Spleen (tissue), 11 donors: ENCODE data around the gene KIN. TPM values are rescaled to one million over a fixed set of nuclear protein-coding genes. Genes with fewer than 3 reads are reported as not detected.

Experiments
- DNase-seq: peaks from one replicate; pipeline ENCODE4 v3.0.0-alpha.2; 2020
- H3K27ac ChIP-seq, 8 donors: fragments of 200-600 bp; sonication (generic) in 7 of 8; 1 replicate in 4 of 8; 2 replicates in 4 of 8; pipeline versions ENCODE4 v1.5.0 to v1.8.0; 2016 to 2021; ENCODE audit warnings: inconsistent platforms in 4 of 8, mild to moderate bottlenecking in 4 of 8, moderate library complexity in 1 of 8
- H3K27me3 ChIP-seq, 7 donors: fragments of 200-600 bp; sonication (generic) in 6 of 7; replicated peaks in 1 of 7; 1 replicate in 4 of 7; 2 replicates in 3 of 7; pipeline versions ENCODE4 v1.5.0 to v1.8.0; 2016 to 2021; ENCODE audit warnings: inconsistent platforms in 3 of 7, mild to moderate bottlenecking in 1 of 7
- H3K36me3 ChIP-seq, 6 donors: fragments of 200-600 bp; sonication (generic) in 5 of 6; 1 replicate in 4 of 6; 2 replicates in 2 of 6; pipeline versions ENCODE4 v1.5.0 to v1.8.0; 2016 to 2021; ENCODE audit warnings: inconsistent platforms in 2 of 6
- H3K4me1 ChIP-seq, 6 donors: fragments of 200-600 bp; sonication (generic) in 5 of 6; 1 replicate in 3 of 6; 2 replicates in 3 of 6; pipeline versions ENCODE4 v1.5.0 to v1.8.0; 2016 to 2021; ENCODE audit warnings: inconsistent platforms in 3 of 6
- H3K4me3 ChIP-seq, 8 donors: fragments of 200-600 bp; sonication (generic) in 7 of 8; 1 replicate in 4 of 8; 2 replicates in 4 of 8; pipeline versions ENCODE4 v1.5.0 to v1.8.0; 2016 to 2021; ENCODE audit warnings: inconsistent platforms in 4 of 8, mild to moderate bottlenecking in 4 of 8, moderate library complexity in 2 of 8
- H3K9me3 ChIP-seq, 8 donors: fragments of 200-600 bp; sonication (generic) in 7 of 8; 1 replicate in 4 of 8; 2 replicates in 4 of 8; pipeline versions ENCODE4 v1.5.0 to v1.8.0; 2016 to 2021; ENCODE audit warnings: inconsistent platforms in 4 of 8
- POLR2A ChIP-seq, 3 donors: fragments of 450-650 bp; IDR thresholded peaks; one replicate each; pipeline ENCODE4 v1.5.1; 2017; ENCODE audit warnings: antibody characterized with exemption in 3 of 3, mild to moderate bottlenecking in 1 of 3
- POLR2AphosphoS5 ChIP-seq, 3 donors: sonication (generic); formaldehyde crosslinking; IDR thresholded peaks; one replicate each; pipeline ENCODE4 v1.5.1; 2017; ENCODE audit warnings: antibody characterized with exemption in 3 of 3
- WGBS, 5 donors: extraction: QIAGEN DNeasy Blood & Tissue Kit in 3 of 5; methylation state at CpG; one replicate each; pipeline versions ENCODE4 v1.1.5 to v1.1.7; 2013 to 2018; 5-methylcytosine and 5-hydroxymethylcytosine counted together
- intact Hi-C: fragments of 100-400 bp; cut with DNase I; formaldehyde crosslinking; loops from one replicate; pipeline ENCODE4 v1.15.0; 2023; ENCODE audit warnings: low total_unique reads
- polyA plus RNA-seq, 3 donors: library from polyadenylated mRNA; stranded (reverse); fragments of 200-250 nt; gene quantifications; one replicate each; pipeline ENCODE4 v1.2.1, GENCODE V29; 2013
- total RNA-seq, 7 donors: library from RNA; depleted of rRNA in 3 of 7; stranded (reverse); fragments of >200 nt in 3 of 7; fragmentation: NEBNext Ultra II Directional in 4 of 7; extraction: Animal tissue kit (Norgen Biotek cat#: 25700) in 4 of 7; gene quantifications; one replicate each; pipeline versions ENCODE4 v1.1.0 to v1.2.1, GENCODE V29; 2016 to 2021
- TF ChIP-seq, protein P1 (sequence below), 11 experiments: fragments of 200-600 bp in 7 of 11; fragments of 450-650 bp in 4 of 11; sonication (generic) in 4 of 11; IDR thresholded peaks in 8 of 11; conservative IDR thresholded peaks in 3 of 11; 1 replicate in 7 of 11; 2 replicates in 4 of 11; pipeline versions ENCODE4 v1.4.0 to v1.8.0; 2016 to 2021; ENCODE audit warnings: antibody characterized with exemption in 11 of 11, inconsistent platforms in 4 of 11, mild to moderate bottlenecking in 1 of 11
- donor health status: healthy with polysubstance abuse.
- donor health status: DM: no; HTN: no; CAD: no; lungs with moderate emphysema.
- donor health status: DM: no; HTN: no; CAD: no.
- donor health status: Bipolar disorder and iron deficiency.
- donor health status: healthy.
- donor health status: DM: no; HTN: no; CAD: no.
- donor health status: DM: yes; HTN: yes; CAD: no.

KIN gene
- total and polyA plus RNA-seq, 10 donors: 9.2 to 16.0 (median 11.4) TPM

DNA sequence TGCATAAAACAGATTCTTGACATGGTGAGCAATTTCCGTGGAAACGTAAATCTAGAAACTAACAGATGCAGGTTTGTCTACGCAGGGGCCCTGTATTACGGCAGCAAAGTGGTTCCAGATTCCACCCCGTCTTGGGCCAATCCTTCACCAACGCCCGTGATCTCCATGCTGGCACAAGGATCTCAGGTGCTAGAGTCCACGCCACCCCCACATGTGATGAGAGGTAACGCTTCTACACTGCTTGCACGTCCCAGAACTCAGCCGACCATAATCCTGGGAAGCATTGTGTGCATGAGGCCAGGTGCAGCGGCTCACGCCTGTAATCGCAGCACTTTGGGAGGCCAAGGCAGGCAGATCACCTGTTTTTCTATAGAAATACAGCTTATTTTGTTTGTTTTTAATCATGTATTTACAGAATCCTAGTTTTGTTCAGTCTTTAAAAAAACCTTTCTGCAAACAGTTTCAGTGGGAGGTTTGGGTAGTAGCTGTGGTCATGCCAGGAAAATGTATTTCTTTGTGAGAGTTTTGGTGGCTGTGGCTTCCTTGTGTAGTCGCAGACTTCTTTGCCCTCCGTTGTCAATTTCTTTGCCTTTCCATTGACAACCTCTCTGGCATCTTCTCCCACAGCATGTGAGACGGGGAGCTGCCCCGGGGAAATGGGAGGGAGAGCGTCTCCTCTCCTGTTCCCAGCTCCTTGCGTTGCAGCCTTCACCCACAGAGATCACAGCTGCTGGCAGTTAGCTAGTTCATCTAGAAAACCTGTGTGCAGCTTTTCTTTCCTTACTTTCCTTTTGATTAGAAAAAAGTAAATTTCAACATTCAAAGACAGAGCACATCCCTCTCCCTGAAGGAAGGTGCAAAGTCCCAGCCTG lies 49.0 kb downstream of the KIN start:
- H3K9me3 ChIP-seq: no peaks in the 10 kb centered on the region
- DNase-seq: no peak
- H3K4me1 ChIP-seq: no peaks in the 10 kb centered on the region
- H3K36me3 ChIP-seq: no peaks in the 10 kb centered on the region
- 86 to 89% (median 88%) methylated on average over 20 of the region's 20 CpGs for WGBS, 5 donors
- H3K27me3 ChIP-seq: peaks cover 0 to 15% (median 0%) of the 10 kb centered on the region in 7 donors
- TF ChIP-seq, protein P1, sequence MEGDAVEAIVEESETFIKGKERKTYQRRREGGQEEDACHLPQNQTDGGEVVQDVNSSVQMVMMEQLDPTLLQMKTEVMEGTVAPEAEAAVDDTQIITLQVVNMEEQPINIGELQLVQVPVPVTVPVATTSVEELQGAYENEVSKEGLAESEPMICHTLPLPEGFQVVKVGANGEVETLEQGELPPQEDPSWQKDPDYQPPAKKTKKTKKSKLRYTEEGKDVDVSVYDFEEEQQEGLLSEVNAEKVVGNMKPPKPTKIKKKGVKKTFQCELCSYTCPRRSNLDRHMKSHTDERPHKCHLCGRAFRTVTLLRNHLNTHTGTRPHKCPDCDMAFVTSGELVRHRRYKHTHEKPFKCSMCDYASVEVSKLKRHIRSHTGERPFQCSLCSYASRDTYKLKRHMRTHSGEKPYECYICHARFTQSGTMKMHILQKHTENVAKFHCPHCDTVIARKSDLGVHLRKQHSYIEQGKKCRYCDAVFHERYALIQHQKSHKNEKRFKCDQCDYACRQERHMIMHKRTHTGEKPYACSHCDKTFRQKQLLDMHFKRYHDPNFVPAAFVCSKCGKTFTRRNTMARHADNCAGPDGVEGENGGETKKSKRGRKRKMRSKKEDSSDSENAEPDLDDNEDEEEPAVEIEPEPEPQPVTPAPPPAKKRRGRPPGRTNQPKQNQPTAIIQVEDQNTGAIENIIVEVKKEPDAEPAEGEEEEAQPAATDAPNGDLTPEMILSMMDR (IDR thresholded peaks at IDR 0.05 in 8 of 11, conservative IDR thresholded peaks at IDR 0.05 in 3 of 11): no peak
- no peak for TF ChIP-seq POLR2A (IDR thresholded peaks at IDR 0.05)
- TF ChIP-seq POLR2AphosphoS5 (IDR thresholded peaks at IDR 0.05): no peak
- intact Hi-C loops: no loop called here
- no peak overlapping the region for H3K27ac ChIP-seq
- no peak overlapping the region for H3K4me3 ChIP-seq

DNA sequence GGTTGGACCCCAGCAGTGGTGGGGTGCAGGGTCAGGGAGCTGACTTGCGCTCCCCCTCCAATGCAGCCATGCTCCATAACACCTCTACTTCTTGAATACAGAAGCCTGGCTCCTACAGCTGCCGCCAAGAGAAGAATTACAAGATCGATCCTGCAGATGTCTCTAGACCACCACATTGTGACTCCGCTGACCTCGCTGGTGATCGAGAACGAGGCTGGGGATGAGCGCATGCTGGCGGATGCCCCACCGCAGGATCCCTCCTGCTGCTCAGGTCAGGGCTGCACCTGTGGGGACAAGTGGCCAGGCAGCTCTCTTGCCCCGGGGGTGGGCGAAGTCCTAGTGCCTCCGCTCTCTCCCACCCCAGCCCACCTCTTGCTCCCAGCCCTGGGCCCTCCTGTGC lies 53.0 kb downstream of the KIN start:
- 88 to 96% (median 94%) methylated on average over 12 to 13 of the region's 13 CpGs for WGBS, 5 donors
- Histone ChIP-seq H3K36me3 (no peaks in the 10 kb centered on the region), H3K27ac (no peak overlapping the region), H3K4me3 (no peak overlapping the region), H3K4me1 (no peaks in the 10 kb centered on the region), H3K27me3 (peaks cover 0 to 15% (median 0%) of the 10 kb centered on the region in 7 donors), H3K9me3 (no peaks in the 10 kb centered on the region)
- intact Hi-C loops: no loop called here
- DNase-seq: no peak
- TF ChIP-seq POLR2AphosphoS5 (IDR thresholded peaks at IDR 0.05) (no peak), POLR2A (IDR thresholded peaks at IDR 0.05) (no peak)
- TF ChIP-seq, protein P1 (IDR thresholded peaks at IDR 0.05 in 8 of 11, conservative IDR thresholded peaks at IDR 0.05 in 3 of 11): no peak

DNA sequence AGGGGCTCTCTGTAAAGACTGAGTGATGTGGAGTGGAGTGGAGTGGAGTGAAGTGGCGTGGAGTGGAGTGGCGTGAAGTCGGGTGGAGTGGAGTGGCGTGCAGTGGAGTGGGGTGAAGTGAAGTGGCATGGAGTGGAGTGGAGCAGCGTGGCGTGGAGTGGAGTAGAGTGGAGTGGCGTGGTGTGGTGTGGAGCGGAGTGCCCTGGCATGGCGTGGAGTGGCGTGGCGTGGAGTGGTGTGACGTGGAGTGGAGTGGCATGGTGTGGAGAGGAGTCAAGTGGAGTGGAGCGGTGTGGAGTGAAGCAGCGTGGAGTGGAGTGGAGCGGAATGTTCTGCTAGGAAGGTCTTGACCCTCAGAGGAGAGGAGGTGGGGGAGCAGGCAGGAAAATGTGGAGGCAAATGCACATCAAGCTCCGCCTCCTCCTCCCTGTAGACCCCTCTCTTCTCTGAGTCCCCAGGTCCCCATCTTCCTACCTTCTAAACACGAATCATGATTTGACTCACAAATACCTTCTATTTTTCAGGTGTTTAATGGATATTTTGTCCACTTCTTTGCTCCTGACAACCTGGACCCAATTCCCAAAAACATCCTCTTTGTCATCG lies 64.8 kb downstream of the KIN start:
- WGBS, 5 donors: 86 to 93% (median 89%) methylated on average over 18 of the region's 18 CpGs

More for the DNA sequence above, 64.8 kb downstream of the KIN start:
- H3K36me3 ChIP-seq: no peaks in the 10 kb centered on the region
- H3K9me3 ChIP-seq: no peaks in the 10 kb centered on the region
- H3K27me3 ChIP-seq: peaks cover 0 to 37% (median 0%) of the 10 kb centered on the region in 7 donors
- no peaks in the 10 kb centered on the region for H3K4me1 ChIP-seq
- DNase-seq: no peak
- TF ChIP-seq, protein P1 (IDR thresholded peaks at IDR 0.05 in 8 of 11, conservative IDR thresholded peaks at IDR 0.05 in 3 of 11): no peak
- TF ChIP-seq POLR2AphosphoS5 (IDR thresholded peaks at IDR 0.05) (no peak), POLR2A (IDR thresholded peaks at IDR 0.05) (no peak)
- intact Hi-C loops: no loop called here
- no peak overlapping the region for H3K4me3 ChIP-seq
- no peak overlapping the region for H3K27ac ChIP-seq
